GM21723 (cell line): Measurements from ENCODE around the gene BTBD3.

Experiments used
- ATAC-seq: cut with Tn5 transposase; IDR thresholded peaks from one replicate; pipeline ENCODE4 v1.9.1; 2021; ENCODE audit warnings: mild to moderate bottlenecking, moderate library complexity; ENCODE audit not compliant: unreplicated experiment

BTBD3 gene

GRCh38 chr20:11965602-11966001, 47.9 kb downstream of the BTBD3 start:
- no peak for ATAC-seq

DNA sequence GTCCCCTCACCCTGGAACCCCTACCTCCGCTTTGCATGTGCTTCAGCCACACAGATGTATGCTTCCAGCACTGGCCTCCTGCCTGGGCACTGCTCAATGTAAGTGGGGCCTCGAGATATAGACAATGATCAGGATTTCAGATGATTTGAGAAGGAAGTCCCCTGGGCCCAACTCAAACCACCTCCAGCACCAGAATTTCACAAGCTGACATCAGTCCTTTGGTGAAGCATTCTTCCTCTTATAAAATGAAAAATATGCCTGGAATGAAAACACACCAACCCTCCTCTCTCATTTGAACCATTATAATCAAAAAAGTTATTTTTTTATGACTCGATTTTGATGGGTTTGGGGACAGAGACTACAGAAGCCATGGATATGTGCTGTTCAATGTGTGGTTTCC, 48.5 kb downstream of the BTBD3 start:
- no peak for ATAC-seq

- no peak for ATAC-seq
These were observed 52.6 kb downstream of the BTBD3 start for GRCh38 chr20:11970243-11970836.

GRCh38 chr20:11972478-11972877, 54.8 kb downstream of the BTBD3 start:
- ATAC-seq: no peak
